Measurements from ENCODE around the gene ERN2. TPM values are rescaled to one million over a fixed set of nuclear protein-coding genes. Genes with fewer than 3 reads are reported as not detected.

The ERN2 gene
- total RNA-seq, 1 experiment from 2014 or later, result 0.47 TPM

- no peak for TF ChIP-seq CTCF (IDR thresholded peaks at IDR 0.05 in 2 of 3, conservative IDR thresholded peaks at IDR 0.05 in 1 of 3; ENCODE audit: borderline replicate concordance in 1 of 3, insufficient read depth in 1 of 3, low read depth in 2 of 3, low read length in 2 of 3)
- no peak for TF ChIP-seq JUND (IDR thresholded peaks at IDR 0.05)
- TF ChIP-seq SIN3A (IDR thresholded peaks at IDR 0.05; ENCODE audit: low read depth), result no peak
- no peak for TF ChIP-seq RAD21 (IDR thresholded peaks at IDR 0.05; ENCODE audit: low read depth)
- no peak for TF ChIP-seq SRF (IDR thresholded peaks at IDR 0.05; ENCODE audit: low read depth)
- no peak for TF ChIP-seq ZFX (IDR thresholded peaks at IDR 0.05)
- TF ChIP-seq ZBTB33 (IDR thresholded peaks at IDR 0.05; ENCODE audit: extremely low read depth, insufficient replicate concordance, low read length), result no peak
- no peak for TF ChIP-seq MAX (IDR thresholded peaks at IDR 0.05)
- TF ChIP-seq FOSL1 (IDR thresholded peaks at IDR 0.05; ENCODE audit: low read depth), result no peak
Measured at GRCh38 chr16:23666571-23667354, 46.3 kb downstream of the ERN2 start (continued).

GRCh38 chr16:23663918-23664317 lies 49.1 kb downstream of the ERN2 start:
- no peaks in the 10 kb centered on the region for H3K9me2 ChIP-seq (ENCODE audit: insufficient read depth)
- no peaks in the 10 kb centered on the region for H3K27me3 ChIP-seq (ENCODE audit: insufficient read depth, low read length)
- no peaks in the 10 kb centered on the region for H3K4me1 ChIP-seq (ENCODE audit: control insufficient read depth in 1 of 2, insufficient read depth in 2 of 2, low read length in 2 of 2)
- intact Hi-C loops (cut with micrococcal nuclease), result no loop called here
- H3K4me3 ChIP-seq (replicated peaks in 1 of 2; ENCODE audit: low read depth in 1 of 2, low read length in 2 of 2), result no peak overlapping the region
- TF ChIP-seq ELF1 (IDR thresholded peaks at IDR 0.05; ENCODE audit: borderline replicate concordance, low read depth) (no peak), SRF (IDR thresholded peaks at IDR 0.05; ENCODE audit: low read depth) (no peak), CTCF (IDR thresholded peaks at IDR 0.05 in 2 of 3, conservative IDR thresholded peaks at IDR 0.05 in 1 of 3; ENCODE audit: borderline replicate concordance in 1 of 3, insufficient read depth in 1 of 3, low read depth in 2 of 3, low read length in 2 of 3) (no peak), CBX3 (IDR thresholded peaks at IDR 0.05; ENCODE audit: low read depth) (no peak), POLR2AphosphoS5 (IDR thresholded peaks at IDR 0.05; ENCODE audit: low read depth, low read length) (no peak), MAX (IDR thresholded peaks at IDR 0.05) (no peak), TCF7L2 (IDR thresholded peaks at IDR 0.05; ENCODE audit: borderline replicate concordance, extremely low read depth, insufficient read depth, insufficient read length) (no peak), ZNF274 (IDR thresholded peaks at IDR 0.05; ENCODE audit: low read depth, low read length) (no peak), EZH2phosphoT487 (IDR thresholded peaks at IDR 0.05; ENCODE audit: borderline replicate concordance) (no peak), ATF3 (IDR thresholded peaks at IDR 0.05) (no peak), YY1 (IDR thresholded peaks at IDR 0.05; ENCODE audit: extremely low read depth, insufficient replicate concordance, low read depth, low read length) (no peak)
- no peak overlapping the region for H2AFZ ChIP-seq (ENCODE audit: low read depth, low read length, poor library complexity, severe bottlenecking)
- no peak overlapping the region for H3K9ac ChIP-seq (ENCODE audit: low read length)
- no peak for DNase-seq (ENCODE audit: low read depth, low spot score)
- CTCF ChIA-PET, result no interaction called here
- H3K9me3 ChIP-seq (ENCODE audit: control insufficient read depth in 1 of 2, insufficient read depth in 1 of 2, low read depth in 1 of 2, low read length in 2 of 2), result no peaks in the 10 kb centered on the region
- ATAC-seq, result no peak
- no TSS peak for BruUV-seq (replicated peaks)
- no peaks in the 10 kb centered on the region; the same call in 1 of the 2 replicates for H3K79me2 ChIP-seq (ENCODE audit: insufficient read depth, low read length)
- no peak overlapping the region for H3K27ac ChIP-seq (ENCODE audit: low read depth, low read length)
- H3K36me3 ChIP-seq (ENCODE audit: control insufficient read depth in 1 of 2, insufficient read depth in 2 of 2, low read length in 2 of 2), result peaks cover 16 to 45% of the 10 kb centered on the region in 2 experiments
- POLR2A ChIA-PET, result no interaction called here
- RAD21 ChIA-PET (ENCODE audit: low non-redundant PET in 1 of 2, low total read pairs in 2 of 2, uncharacterized antibody in 2 of 2, unreplicated experiment in 2 of 2), result no interaction called here
- H4K20me1 ChIP-seq (ENCODE audit: insufficient read depth), result no peaks in the 10 kb centered on the region
- no peak overlapping the region for H3K4me2 ChIP-seq (ENCODE audit: low read length)
